A673 (cell line): ENCODE measurements around the gene EFL1.

ENCODE experiments used
- CTCF ChIP-seq: fragments of 300-800, 200-600 bp; sonication (generic); conservative IDR thresholded peaks from 2 replicates; pipeline ENCODE4 v1.5.1; 2017; ENCODE audit warnings: low read depth, mild to moderate bottlenecking, antibody characterized with exemption, low read length, moderate library complexity, mixed read lengths
- EZH2 ChIP-seq: fragments of 200-600 bp; sonication (generic); IDR thresholded peaks from 2 replicates; pipeline ENCODE4 v1.6.1; 2017; ENCODE audit warnings: borderline replicate concordance, low read depth, mild to moderate bottlenecking, mixed read lengths, antibody characterized with exemption, low read length; ENCODE audit not compliant: poor library complexity, severe bottlenecking

GRCh38 chr15:82168296-82168695 lies 94.2 kb downstream of the EFL1 start:
- no peak for TF ChIP-seq CTCF
- TF ChIP-seq EZH2, result no peak
